ENCODE data around the gene CRABP1.

- TF ChIP-seq CTCF (IDR thresholded peaks at IDR 0.05) (no peak), POLR2A (IDR thresholded peaks at IDR 0.05) (no peak)
Measured at GRCh38 chr15:78360958-78361718, 21.0 kb downstream of the CRABP1 start.
